GM21367 (cell line): ENCODE data around the gene DNA2.

Experiments
- ATAC-seq: cut with Tn5 transposase; IDR thresholded peaks from one replicate; pipeline ENCODE4 v1.9.1; 2021; ENCODE audit not compliant: unreplicated experiment

The DNA2 gene

GRCh38 chr10:68365611-68366010 is 106.2 kb downstream of the DNA2 start:
- ATAC-seq = no peak

- ATAC-seq = no peak
Observed at GRCh38 chr10:68364101-68364886, 107.5 kb downstream of the DNA2 start.
